SHP77 (cell line): ENCODE measurements around the gene TBC1D9B.
A peak's percentile ranks its signal among the peaks of the same experiment; 100 is the strongest.

Experiments
- DNase-seq, 2 experiments: peaks; one replicate each; lab custom pipeline; 2025; lab: John Stamatoyannopoulos, UW

The TBC1D9B gene

DNA sequence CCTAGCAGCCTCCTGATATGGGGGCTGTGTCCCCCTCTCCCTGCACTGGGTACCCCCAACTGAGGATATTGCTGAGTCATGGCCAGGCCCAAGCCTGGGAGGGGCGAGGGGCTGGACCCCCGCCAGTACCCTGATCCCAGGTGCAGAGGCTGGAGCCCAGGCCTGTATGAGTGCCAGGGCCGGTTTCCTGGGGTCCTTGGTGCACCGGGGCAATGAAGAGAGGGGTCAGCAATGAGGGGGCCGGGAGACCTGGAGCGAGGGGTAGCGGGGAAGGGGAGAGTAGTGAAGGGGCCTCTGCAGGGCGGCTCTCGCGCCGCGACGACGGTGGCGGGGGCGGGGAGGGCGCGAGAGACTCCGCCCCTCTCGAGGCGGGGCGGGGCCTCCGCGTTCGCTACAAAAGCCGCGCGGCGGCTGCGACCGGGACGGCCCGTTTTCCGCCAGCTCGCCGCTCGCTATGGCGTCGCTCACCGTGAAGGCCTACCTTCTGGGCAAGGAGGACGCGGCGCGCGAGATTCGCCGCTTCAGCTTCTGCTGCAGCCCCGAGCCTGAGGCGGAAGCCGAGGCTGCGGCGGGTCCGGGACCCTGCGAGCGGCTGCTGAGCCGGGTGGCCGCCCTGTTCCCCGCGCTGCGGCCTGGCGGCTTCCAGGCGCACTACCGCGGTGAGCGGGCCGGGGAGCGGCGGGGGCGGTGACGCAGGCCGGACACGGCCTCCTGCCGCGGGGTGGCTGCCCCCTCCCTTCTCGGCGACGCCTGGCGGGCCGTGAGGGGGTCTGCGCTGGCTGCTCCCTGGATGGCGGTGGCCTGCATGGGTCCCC lies 87.0 kb downstream of the TBC1D9B start, which contains the start of gene SQSTM1:
SQSTM1 (plus strand) TSS at position 423 of the 815 bp plus-strand sequence; CDS start at position 455, 32 bp downstream.
- peak in 1 of 2 experiments; percentile 54 for DNase-seq

DNA sequence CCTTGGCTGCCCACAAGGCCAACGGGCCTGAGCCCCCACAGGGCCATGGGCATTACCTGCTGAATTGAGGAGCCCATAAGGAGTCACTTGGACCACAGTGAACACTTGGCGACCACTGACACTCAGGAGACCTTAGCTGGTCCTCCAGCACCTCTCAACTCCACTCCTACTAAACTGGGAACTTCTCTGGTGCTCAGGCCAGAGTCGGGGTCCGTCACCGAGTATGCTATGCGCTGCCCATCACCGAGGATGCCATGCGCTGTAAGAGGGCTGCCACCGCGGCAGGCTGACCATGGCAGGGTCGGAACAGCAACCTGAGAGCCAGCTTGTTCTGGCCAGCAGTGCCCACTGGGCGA lies 87.6 kb downstream of the TBC1D9B start:
- no peak for DNase-seq

DNA sequence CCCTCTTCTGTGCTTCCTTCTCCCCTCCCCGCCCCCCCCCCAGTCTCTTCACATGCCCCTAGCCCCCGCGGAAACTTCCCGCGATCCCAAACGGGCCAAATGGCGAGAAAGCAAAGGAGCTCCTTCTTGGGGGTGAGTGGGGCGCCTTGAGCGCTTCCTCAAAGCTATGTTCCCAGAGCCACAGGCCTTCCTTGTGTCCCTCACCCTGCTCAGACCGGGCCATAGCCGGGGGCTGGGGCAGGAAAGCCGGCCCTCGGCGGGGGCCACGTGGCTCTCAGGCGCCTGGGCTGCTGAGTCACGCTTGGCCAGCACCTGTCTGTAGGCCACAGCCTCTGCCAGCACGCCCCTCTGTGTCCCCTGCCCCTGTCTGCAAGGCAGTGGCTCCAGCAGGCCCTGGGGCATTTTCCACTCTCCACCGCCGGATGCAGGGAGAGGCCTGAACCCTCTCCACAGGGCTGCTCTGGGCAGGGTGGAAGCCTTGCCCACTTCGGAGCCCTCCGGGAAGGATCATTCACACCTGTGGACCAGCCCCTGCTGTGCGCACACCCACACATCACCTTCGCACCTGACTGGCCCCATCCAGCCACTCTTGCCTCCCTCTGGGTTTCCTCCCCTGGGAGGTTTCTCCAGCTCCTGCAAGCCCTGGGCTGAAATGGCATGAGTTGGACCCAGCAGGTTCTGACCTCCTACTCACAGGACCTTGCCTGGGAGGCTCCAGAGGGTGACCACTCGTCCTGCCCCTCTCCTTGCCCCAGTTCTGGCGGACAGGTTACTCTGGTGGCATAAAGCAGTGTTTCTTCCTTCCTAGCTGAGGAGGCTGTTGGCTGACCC lies 88.2 kb downstream of the TBC1D9B start:
- peak; percentile 82 to 87 for DNase-seq

DNA sequence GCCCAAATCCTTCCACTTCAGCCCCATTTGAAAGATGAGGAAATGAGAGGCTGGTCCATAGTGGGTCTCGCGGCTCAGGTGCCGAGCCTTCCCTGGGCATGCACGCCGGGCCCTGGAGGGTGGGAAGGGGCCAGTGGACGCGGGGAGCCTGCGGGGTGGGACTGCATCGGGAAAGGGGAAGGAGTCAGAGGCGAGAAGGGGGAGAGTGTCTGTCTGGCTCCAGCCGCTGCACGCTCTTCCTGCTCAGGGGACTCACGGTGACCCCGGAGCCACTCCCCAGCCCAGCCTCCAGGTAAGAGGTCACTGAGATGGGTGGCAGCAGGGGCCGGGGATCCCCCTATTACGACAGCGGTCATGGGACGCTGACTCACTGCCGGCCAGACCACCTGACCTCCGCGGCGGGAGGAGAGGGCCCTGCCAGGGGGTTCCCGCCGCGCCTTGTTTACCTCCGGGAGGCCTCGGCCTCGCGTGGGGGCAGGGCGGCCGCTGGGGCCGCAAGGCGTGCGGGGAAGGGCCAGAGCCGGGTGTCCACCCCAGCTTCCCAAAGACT lies 88.9 kb downstream of the TBC1D9B start:
- peak; percentile 67 to 85 for DNase-seq

DNA sequence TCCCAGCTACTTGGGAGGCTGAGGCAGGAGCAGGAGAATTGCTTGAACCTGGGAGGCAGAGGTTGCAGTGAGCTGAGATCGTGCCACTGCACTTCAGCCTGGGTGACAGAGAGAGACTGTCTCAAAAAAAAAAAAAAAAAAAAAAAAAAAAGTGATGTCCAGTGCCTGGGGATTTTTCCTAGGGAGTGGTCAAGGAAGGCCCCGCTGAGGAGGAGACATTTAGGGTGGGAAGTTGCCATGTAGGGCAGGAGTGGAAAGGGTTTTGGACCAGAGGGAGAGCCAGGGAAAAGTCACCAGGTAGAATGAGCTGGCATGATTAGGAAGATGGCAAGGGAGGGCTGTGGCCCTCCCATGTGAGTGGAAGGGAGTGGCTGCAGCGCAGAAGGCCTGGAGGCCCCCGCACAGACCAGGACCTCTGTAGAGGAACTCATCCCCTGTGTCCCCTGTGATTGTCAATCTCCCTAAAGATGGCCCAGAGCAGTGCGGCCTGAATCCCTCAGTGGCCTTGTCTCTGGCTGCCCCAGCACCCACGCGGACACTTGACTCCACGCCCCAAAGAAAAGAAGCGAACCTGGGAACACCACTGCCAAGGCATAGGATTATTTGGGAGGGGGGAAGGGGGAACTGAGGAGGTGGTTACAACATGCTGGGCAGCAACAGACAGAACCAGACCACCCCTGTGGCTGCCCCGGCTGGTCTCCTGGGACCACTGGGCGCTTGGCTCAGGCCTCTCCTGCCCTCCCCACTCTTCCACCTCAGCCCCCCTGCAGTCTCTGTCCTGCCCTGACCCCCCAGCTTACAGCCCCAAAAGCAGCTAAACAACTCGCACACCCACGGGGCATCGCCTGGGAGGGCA lies 89.6 kb downstream of the TBC1D9B start:
- no peak for DNase-seq

DNA sequence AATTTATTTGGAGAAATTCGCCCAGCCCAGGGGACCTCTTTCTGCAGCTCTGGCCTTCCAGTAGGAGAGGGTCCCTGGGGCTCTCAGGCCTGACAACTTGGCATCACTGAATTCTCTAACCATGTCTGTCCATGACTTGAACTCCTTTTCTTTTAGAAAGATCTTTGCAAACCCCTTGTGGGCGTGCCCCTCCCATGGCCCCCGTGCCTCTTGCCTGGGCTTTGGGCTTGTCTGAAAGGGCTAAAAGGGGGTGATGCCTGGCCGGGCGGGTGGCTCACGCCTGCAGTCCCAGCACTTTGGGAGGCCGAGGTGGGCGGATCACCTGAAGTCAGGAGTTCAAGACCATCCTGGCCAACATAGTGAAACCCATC lies 90.2 kb downstream of the TBC1D9B start:
- no peak for DNase-seq

DNA sequence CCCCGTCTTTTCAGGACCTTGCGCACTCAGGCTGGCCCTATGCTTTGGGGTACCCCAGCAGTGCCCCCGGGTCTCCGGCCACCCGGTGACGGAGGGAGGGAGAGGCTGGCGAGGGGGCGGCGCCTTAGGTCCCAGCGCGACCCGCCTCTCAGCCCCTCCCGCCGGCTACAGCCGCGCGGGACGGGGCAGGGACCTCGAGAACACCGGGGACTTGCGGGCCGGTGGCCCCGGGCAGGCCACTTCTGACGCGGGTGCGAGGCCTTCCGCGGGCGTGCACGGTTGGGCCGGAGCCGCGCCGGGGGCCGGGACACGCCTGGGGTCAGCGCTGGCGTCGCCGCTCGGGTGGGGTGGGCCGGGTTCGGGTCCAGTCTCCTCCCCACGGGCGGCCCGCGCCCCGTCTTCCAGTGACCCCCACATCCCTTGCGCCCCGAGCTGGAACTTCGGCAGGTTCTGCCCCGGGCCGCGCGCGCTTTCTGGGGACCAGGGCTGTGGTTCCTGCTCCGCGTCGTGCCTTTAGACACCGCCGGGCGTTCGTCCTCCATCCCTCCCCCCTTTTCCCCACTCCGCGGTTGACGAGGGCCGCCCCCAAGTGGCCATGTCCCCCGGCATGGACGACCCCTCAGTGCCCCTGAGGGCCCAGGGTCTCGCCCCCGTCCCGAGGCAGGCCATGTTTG lies 90.8 kb downstream of the TBC1D9B start:
- no peak for DNase-seq

DNA sequence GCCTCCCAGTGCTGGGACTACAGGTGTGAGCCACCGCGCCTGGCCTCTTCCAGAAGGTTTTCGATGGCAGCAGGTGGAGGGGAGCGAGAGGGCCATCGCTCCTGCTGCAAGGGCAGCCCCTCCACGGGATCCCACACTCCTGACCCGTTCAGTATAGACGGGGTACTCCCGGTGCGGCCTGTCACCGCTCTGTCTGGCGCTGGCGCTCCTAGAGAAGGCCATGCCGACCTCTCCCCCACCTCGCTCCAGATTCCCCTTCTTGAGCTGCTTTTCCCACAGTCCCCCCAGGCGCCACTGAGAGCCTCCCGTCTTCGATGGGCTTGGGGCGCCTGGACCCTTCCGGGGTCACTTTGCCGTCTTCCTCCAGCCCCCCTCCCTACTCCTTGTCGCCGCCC lies 91.3 kb downstream of the TBC1D9B start:
- DNase-seq, result no peak

DNA sequence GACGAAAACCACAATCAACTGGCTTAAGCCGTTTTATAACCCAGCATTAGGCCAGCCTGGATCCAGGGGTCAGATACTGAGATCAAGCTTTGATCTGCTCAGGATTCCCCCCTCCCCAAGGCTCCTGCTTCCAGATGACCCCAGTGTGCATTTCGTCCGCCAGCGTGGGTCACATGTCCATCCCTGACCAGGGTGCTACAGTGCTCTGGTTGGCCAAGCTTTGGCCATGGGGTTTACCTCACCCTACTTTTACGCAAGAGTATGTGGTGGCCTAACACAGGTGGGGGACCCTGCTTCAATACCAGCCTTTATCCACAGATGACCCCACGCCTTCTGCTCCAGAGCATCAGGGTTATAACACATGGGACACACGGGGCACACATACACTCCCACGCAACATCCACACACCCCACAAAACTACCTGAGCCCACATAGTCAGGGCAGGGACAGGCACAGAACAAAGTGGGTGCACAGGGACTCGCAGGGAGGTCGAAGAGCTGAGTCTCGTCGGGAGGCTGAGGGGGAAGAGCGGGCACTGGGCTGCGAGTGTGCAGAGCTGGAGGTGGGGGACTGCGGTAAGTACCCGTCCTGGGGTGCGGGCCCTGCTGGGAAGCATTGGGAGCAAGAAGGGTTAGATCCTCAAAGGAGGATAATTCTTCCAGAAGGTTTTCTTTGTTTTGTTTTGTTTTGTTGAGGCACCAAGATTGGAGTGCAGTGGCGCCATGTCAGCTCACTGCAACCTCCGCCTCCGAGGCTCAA lies 92.0 kb downstream of the TBC1D9B start:
- no peak for DNase-seq

DNA sequence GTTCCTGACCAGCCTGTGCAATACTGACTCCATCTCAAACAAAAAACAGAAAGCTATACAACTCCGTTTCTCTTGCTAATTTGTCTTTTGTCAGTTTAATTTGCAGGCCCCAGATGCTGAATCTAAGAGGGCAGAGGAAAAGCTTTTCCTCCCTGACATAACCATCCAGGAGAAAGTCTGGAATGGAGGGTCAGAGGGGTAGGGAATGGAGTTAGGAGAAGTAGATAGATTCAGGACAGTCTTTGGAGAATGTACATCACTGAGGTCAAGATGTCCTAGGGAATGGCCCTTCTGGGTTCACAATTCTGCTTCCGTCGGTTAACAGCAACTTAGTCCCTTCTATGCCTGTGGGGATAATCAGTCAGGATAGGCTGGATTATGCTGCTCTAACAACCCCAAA lies 93.6 kb downstream of the TBC1D9B start:
- no peak for DNase-seq

DNA sequence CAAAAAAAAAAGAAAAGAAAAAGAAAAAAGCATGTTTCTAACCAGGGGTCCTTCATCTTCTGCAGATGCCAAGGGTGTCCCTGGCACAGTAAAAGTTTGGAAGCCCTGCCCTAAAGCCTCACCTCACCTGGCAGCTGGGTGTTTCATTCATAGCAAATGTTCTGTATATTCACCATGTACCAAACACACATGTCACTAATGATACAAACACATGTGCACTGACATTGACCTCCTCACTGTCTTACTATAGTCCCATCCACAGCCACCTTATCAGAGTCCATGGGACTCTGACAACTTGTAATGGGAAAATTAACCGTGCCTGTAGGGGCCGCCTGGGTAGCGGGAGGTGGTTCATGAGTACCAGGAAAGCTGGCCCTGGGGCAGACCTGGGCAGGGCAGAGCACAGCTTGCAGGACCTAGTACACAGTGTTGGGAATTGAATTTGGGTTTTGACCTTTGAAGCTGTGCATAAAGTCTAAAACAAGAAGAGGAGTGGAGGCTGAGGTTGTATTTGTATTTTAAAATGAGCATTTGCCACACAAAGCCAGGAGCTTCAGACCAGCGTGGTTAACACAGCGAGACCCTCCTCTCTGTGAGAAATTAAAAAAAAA lies 94.6 kb downstream of the TBC1D9B start:
- no peak for DNase-seq

DNA sequence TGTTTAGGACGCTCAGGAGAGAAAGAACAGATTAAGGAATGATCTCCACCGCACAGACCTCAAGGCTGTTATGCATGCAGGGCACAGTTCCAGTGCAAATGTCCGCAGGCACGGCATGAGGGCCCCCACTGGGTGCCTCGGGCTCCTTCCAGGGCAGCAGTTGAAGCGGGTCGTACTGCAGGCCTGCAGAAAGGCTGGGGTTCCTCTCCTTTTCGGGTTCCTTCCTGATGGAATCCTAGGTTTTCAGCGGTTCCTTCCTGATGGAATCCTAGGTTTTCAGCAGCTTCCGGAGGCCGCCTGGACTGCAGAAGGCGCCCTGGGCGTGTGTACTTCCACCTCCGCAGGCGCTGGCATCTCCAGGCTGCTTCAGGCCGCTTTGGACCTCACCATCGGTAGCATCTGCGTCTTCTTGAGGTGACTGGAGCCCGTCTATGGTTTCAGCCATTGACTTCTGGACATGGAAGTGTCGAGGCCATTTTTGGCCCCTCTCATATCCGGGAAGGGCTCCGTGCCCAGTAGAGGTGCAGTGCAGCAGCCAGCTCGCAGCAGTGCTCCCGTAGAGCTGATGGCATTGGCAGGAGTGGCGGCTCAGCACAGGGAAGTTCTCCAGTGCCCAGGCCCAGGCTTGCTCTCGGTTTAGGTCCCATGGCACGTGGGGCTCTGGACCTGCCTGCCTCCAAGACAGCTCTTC lies 95.4 kb downstream of the TBC1D9B start:
- DNase-seq, result no peak
